Body of pancreas (tissue), 4 donors: ENCODE results near the gene SPRY4.
A peak's percentile ranks its signal among the peaks of the same experiment; 100 is the strongest.

Experiments used
- CTCF ChIP-seq, 7 experiments: fragments of 450-650 bp in 4 of 7; fragments of 200-600 bp in 3 of 7; sonication (generic) in 3 of 7; IDR thresholded peaks; one replicate each; pipeline ENCODE4 v1.5.1; 2016 to 2019; ENCODE audit warnings: antibody characterized with exemption in 7 of 7
- POLR2A ChIP-seq, 3 donors: fragments of 450-650 bp; IDR thresholded peaks; one replicate each; pipeline ENCODE4 v1.6.1; 2016; ENCODE audit warnings: antibody characterized with exemption in 3 of 3, mild to moderate bottlenecking in 2 of 3

- TF ChIP-seq CTCF (IDR thresholded peaks at IDR 0.05) (no peak), POLR2A (IDR thresholded peaks at IDR 0.05) (peak in 1 of 3 donors; percentile 13)
Observed at GRCh38 chr5:142342128-142342981, 17.5 kb upstream of the SPRY4 start.
